Stromal cell of bone marrow (primary cell): ENCODE data around the gene RASD2.

Experiments
- DNase-seq: peaks from one replicate; pipeline ENCODE4 v3.0.0-alpha.2; 2012; ENCODE audit warnings: low read depth

RASD2 gene

GRCh38 chr22:35542157-35542938, 1.7 kb downstream of the RASD2 start:
- DNase-seq: no peak

- no peak for DNase-seq
Observed at GRCh38 chr22:35542939-35543516, 2.4 kb downstream of the RASD2 start.

- DNase-seq: no peak
Observed at GRCh38 chr22:35543702-35544101, 3.1 kb downstream of the RASD2 start.

DNA sequence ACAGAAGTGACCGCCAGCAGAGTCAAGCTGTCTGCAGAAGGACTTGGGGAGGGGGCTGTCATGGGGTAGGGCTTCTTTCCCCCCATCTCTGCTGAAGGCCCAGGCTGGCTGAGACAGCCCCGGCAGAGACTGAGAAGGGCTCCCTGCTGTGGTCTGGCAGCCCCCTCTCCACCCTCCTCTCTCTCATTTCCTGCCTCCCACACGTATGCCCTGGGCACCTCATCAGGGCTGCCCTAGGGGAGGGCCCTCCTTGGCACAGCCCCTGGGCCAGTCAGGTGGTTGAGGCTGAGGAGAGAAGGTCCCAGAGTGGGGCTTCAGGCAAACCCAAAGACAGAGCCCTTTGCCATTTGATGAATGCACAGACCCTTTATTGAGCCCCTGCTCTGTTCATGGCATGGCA, 3.6 kb downstream of the RASD2 start:
- DNase-seq: no peak

DNA sequence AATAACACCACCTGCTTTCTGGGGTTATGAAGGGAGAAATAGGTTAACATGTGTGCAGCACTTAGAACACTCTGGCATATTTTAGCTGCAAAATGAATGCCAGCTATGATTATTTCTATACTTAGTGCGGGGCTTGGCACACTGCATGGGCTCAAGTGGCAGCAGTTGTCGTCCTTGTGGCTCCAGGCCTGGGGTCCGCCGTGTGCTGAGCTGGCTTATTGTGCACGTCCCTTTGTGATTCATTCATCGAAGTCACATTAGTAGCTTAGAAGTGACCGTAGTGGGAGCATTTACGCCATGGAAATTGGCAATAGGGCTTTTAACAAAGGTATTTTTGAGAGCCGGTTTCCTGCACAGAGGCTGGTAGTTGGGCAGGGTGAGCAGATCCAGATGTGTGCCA, 4.2 kb downstream of the RASD2 start:
- DNase-seq: no peak

- DNase-seq: no peak
Observed at GRCh38 chr22:35546886-35547285, 6.3 kb downstream of the RASD2 start.

DNA sequence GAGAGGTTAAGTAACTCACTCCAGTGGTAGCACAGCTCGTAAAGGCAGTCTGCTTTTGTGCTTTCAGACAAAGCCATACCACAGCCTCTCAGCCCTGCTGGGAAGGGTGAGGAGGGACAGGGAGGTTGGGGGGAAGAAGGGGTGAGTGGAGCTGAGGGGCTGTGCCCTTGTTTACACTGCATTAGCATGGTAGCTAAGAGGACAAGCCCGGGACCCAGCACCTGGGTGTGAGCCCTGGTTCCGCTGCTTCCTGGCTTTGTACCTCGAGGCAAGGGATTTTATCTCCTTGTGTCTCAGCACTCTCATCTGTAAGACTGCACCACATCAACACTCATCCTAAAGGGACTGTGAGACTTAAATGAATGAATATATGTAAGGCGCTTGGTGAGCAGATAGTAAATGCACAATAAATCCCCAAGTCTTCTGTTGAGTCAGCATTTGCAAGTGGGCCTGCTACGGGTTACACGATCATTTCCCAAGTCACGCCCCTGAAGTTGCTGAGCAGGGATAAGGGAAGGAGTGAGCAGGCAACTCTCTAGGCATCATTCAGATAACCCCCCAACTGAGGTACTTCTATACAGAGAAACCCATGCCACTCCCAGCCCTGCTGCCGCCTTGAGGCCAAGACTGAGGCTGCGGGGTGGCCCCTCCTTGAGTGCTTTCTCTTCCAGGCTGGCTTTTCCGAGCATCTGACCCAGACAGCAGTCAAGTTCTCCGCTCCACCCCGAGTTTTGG, 7.5 kb downstream of the RASD2 start:
- no peak for DNase-seq

DNA sequence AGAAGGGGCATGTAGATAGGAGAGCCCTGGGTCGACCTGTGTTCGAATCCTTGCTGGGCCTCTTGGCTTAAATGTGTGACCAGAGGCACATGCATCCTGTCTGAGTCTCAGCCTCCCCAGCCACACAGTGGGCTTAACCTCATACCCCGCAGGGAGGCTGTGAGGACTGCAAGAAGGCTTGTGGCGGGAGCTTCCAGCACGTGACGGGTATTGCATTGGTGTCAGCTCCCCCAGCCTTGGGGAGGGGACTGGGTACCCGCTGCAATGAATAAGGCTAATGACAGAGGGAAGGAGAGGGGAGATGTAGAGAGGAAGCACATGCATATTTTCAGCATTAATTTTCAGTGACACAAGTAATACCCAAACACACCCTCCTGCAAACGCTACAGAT, 8.1 kb downstream of the RASD2 start:
- no peak for DNase-seq

GRCh38 chr22:35549328-35549727, 8.7 kb downstream of the RASD2 start:
- no peak for DNase-seq

DNA sequence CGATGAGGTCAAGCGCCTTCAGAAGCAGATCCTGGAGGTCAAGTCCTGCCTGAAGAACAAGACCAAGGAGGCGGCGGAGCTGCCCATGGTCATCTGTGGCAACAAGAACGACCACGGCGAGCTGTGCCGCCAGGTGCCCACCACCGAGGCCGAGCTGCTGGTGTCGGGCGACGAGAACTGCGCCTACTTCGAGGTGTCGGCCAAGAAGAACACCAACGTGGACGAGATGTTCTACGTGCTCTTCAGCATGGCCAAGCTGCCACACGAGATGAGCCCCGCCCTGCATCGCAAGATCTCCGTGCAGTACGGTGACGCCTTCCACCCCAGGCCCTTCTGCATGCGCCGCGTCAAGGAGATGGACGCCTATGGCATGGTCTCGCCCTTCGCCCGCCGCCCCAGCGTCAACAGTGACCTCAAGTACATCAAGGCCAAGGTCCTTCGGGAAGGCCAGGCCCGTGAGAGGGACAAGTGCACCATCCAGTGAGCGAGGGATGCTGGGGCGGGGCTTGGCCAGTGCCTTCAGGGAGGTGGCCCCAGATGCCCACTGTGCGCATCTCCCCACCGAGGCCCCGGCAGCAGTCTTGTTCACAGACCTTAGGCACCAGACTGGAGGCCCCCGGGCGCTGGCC, 11.0 kb downstream of the RASD2 start:
- no peak for DNase-seq

DNA sequence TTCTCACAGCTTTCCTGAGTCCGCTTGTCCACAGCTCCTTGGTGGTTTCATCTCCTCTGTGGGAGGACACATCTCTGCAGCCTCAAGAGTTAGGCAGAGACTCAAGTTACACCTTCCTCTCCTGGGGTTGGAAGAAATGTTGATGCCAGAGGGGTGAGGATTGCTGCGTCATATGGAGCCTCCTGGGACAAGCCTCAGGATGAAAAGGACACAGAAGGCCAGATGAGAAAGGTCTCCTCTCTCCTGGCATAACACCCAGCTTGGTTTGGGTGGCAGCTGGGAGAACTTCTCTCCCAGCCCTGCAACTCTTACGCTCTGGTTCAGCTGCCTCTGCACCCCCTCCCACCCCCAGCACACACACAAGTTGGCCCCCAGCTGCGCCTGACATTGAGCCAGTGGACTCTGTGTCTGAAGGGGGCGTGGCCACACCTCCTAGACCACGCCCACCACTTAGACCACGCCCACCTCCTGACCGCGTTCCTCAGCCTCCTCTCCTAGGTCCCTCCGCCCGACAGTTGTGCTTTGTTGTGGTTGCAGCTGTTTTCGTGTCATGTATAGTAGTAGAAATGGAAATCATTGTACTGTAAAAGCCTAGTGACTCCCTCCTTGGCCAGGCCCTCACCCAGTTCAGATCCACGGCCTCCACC, 11.7 kb downstream of the RASD2 start:
- DNase-seq: no peak

DNA sequence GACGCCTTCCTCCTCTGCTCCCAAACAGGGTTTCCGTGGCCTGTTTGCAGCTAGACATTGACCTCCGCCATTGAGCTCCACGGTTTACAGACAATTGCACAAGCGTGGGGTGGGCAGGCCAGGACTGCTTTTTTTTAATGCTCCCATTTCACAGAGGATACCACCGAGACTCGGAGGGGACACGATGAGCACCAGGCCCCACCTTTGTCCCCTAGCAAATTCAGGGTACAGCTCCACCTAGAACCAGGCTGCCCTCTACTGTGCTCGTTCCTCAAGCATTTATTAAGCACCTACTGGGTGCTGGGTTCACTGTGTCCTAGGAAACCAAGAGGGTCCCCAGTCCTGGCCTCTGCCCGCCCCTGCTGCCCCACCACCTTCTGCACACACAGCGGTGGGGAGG, 12.2 kb downstream of the RASD2 start:
- DNase-seq: no peak

- DNase-seq: no peak
Observed at GRCh38 chr22:35553341-35553740, 12.7 kb downstream of the RASD2 start.

- no peak for DNase-seq
Observed at GRCh38 chr22:35554297-35554845, 13.7 kb downstream of the RASD2 start.

- no peak for DNase-seq
Observed at GRCh38 chr22:35555483-35555890, 14.9 kb downstream of the RASD2 start.

- DNase-seq: no peak
Observed at GRCh38 chr22:35555946-35556547, 15.4 kb downstream of the RASD2 start.

DNA sequence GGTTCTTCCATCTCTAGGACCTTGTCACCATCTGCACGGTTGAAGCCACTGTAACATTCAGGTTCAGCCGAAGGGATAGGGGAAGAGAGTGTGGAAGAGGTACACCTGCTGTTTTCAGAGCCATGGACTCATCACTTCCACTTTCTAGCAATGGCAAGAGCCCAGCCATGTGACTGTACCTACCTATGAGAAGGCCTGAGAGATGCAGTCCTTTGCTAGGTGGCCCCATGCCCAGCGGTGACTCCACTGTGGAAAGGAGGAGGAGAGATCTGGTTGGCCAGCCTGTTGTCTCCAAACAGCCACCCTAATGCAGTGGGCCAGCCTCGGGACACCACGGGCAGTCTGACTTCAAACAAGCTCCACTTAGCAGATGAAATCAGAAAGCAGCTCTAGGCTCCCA, 16.0 kb downstream of the RASD2 start:
- no peak for DNase-seq

GRCh38 chr22:35558031-35558430, 17.4 kb downstream of the RASD2 start:
- no peak for DNase-seq

- no peak for DNase-seq
Observed at GRCh38 chr22:35558719-35559118, 18.1 kb downstream of the RASD2 start.

DNA sequence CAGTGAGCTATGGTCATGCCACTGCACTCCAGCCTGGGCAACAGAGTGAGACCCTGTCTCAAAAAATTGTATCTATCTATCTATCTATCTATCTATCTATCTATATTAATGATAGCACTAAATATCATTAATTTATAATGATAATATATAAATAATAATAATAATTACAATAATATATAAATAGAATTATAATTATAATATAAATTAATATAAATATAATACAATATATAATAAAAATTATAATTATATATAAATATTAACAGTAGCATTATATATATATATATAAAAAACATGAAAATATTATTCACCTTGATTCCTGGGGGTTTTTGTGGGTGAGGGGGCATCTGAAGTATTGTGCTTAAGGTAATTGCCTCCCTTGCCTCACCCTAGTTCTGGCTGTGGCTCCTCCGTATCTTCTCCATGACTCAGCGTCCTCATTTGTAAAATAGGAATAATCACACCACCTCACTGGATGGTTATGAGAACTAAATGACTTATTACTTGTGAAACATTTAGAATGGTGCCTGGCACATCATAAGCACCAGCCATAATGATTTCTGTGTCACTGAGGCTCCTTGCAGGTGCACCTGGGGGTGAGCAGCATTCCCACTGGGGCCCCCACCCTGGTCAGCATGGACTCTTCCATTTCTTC, 18.8 kb downstream of the RASD2 start:
- DNase-seq: no peak

- DNase-seq: no peak
Observed at GRCh38 chr22:35560366-35560765, 19.7 kb downstream of the RASD2 start.
